Trophoblast cell (in vitro differentiated cells and primary cell): ENCODE data around the gene ARL8B.

Source experiments
- DNase-seq, 2 donors: peaks; one replicate each; pipeline ENCODE4 v3.0.0-alpha.2; 2016
- H2AFZ ChIP-seq: 2 replicates; pipeline ENCODE4 v1.6.1; 2013; ENCODE audit warnings: low read length, moderate library complexity, mild to moderate bottlenecking; ENCODE audit not compliant: insufficient read depth, poor library complexity
- H2AK5ac ChIP-seq: 2 replicates; pipeline ENCODE4 v1.6.1; 2013; ENCODE audit warnings: mild to moderate bottlenecking, low read length
- H2BK120ac ChIP-seq: 2 replicates; pipeline ENCODE4 v1.6.1; 2013; ENCODE audit warnings: low read length, mild to moderate bottlenecking, moderate library complexity; ENCODE audit not compliant: insufficient read depth, poor library complexity
- H2BK12ac ChIP-seq: 2 replicates; pipeline ENCODE4 v1.6.1; 2013; ENCODE audit warnings: mild to moderate bottlenecking, low read length, moderate library complexity
- H2BK5ac ChIP-seq: 2 replicates; pipeline ENCODE4 v1.6.1; 2013; ENCODE audit warnings: low read length, low read depth, moderate library complexity, mild to moderate bottlenecking; ENCODE audit not compliant: poor library complexity
- H3K14ac ChIP-seq: 2 replicates; pipeline ENCODE4 v1.6.1; 2013; ENCODE audit warnings: mild to moderate bottlenecking, low read length
- H3K18ac ChIP-seq: 2 replicates; pipeline ENCODE4 v1.6.1; 2013; ENCODE audit warnings: mild to moderate bottlenecking, low read length
- H3K23ac ChIP-seq: 2 replicates; pipeline ENCODE4 v1.6.1; 2013; ENCODE audit warnings: low read length
- H3K27ac ChIP-seq: 2 replicates; pipeline ENCODE4 v1.5.1; 2013; ENCODE audit warnings: low read depth, mild to moderate bottlenecking, inconsistent platforms, low read length, moderate library complexity
- H3K27me3 ChIP-seq: 2 replicates; pipeline ENCODE4 v1.6.1; 2013; ENCODE audit warnings: inconsistent platforms, mild to moderate bottlenecking, low read length, moderate library complexity; ENCODE audit not compliant: insufficient read depth
- H3K36me3 ChIP-seq, 2 experiments: 1 replicate in 1 of 2; 2 replicates in 1 of 2; pipeline ENCODE4 v1.6.1; 2013; ENCODE audit warnings: low read length in 2 of 2, mild to moderate bottlenecking in 2 of 2, moderate library complexity in 1 of 2; ENCODE audit not compliant: insufficient read depth in 2 of 2, control insufficient read depth in 1 of 2
- H3K4ac ChIP-seq: 2 replicates; pipeline ENCODE4 v1.6.1; 2013; ENCODE audit warnings: low read depth, mild to moderate bottlenecking, low read length, moderate library complexity
- H3K4me1 ChIP-seq, 2 experiments: 1 replicate in 1 of 2; 2 replicates in 1 of 2; pipeline ENCODE4 v1.6.1; 2013; ENCODE audit warnings: low read length in 2 of 2, mild to moderate bottlenecking in 2 of 2, moderate library complexity in 1 of 2; ENCODE audit not compliant: insufficient read depth in 2 of 2, control insufficient read depth in 1 of 2
- H3K4me2 ChIP-seq: 2 replicates; pipeline ENCODE4 v1.6.1; 2013; ENCODE audit warnings: inconsistent platforms, mild to moderate bottlenecking, low read length, moderate library complexity
- H3K4me3 ChIP-seq: 2 replicates; pipeline ENCODE4 v1.5.1; 2013; ENCODE audit warnings: mild to moderate bottlenecking, low read depth, low read length, inconsistent platforms
- H3K79me1 ChIP-seq: one replicate; pipeline ENCODE4 v1.6.1; 2013; ENCODE audit warnings: low read length
- H3K79me2 ChIP-seq: 2 replicates; pipeline ENCODE4 v1.6.1; 2013; ENCODE audit warnings: low read length, mild to moderate bottlenecking; ENCODE audit not compliant: control insufficient read depth, insufficient read depth, poor library complexity
- H3K9ac ChIP-seq: 2 replicates; pipeline ENCODE4 v1.6.1; 2013; ENCODE audit warnings: mild to moderate bottlenecking, low read length
- H3K9me3 ChIP-seq: 2 replicates; pipeline ENCODE4 v1.6.1; 2013; ENCODE audit warnings: low read depth, mild to moderate bottlenecking, control low read depth, inconsistent platforms, low read length; ENCODE audit not compliant: insufficient read depth
- H4K12ac ChIP-seq: 2 replicates; pipeline ENCODE4 v1.6.1; 2013; ENCODE audit warnings: low read depth, mild to moderate bottlenecking, low read length, moderate library complexity
- H4K8ac ChIP-seq: 2 replicates; pipeline ENCODE4 v1.6.1; 2013; ENCODE audit warnings: low read depth, mild to moderate bottlenecking, low read length, moderate library complexity
- H4K91ac ChIP-seq: one replicate; pipeline ENCODE4 v1.6.1; 2013; ENCODE audit warnings: low read depth, mild to moderate bottlenecking, low read length, moderate library complexity
- WGBS: extraction: QIAGEN DNeasy Blood & Tissue Kit; methylation state at CpG from one replicate; pipeline ENCODE4 v1.1.7; 2013; ENCODE audit warnings: missing lambda C conversion rate; ENCODE audit not compliant: insufficient read length, insufficient coverage; ENCODE audit errors: extremely low coverage; 5-methylcytosine and 5-hydroxymethylcytosine counted together

The ARL8B gene

GRCh38 chr3:5115506-5116162, 6.5 kb upstream of the ARL8B start:
- Histone ChIP-seq H3K4me2 (no peak overlapping the region), H3K18ac (no peak overlapping the region), H2BK12ac (no peak overlapping the region), H3K79me1 (no peaks in the 10 kb centered on the region), H3K14ac (no peak overlapping the region), H4K8ac (no peak overlapping the region), H3K27ac (no peak overlapping the region), H2BK120ac (no peak overlapping the region), H2AK5ac (no peak overlapping the region), H3K79me2 (no peaks in the 10 kb centered on the region), H3K4ac (no peak overlapping the region), H3K27me3 (no peaks in the 10 kb centered on the region), H4K91ac (no peak overlapping the region), H3K9ac (no peak overlapping the region), H3K4me1 (no peaks in the 10 kb centered on the region), H3K23ac (no peak overlapping the region), H2AFZ (no peak overlapping the region), H4K12ac (no peak overlapping the region), H3K4me3 (no peak overlapping the region), H3K9me3 (no peaks in the 10 kb centered on the region), H2BK5ac (no peak overlapping the region), H3K36me3 (no peaks in the 10 kb centered on the region)
- WGBS, result no CpG with 5 or more reads among the region's 6 CpGs
- peak in 1 of 2 donors; percentile 52 for DNase-seq

- Histone ChIP-seq H3K27me3 (no peaks in the 10 kb centered on the region), H3K4me1 (no peaks in the 10 kb centered on the region), H3K9ac (no peak overlapping the region), H3K18ac (no peak overlapping the region), H4K8ac (no peak overlapping the region), H3K14ac (no peak overlapping the region), H4K91ac (no peak overlapping the region), H3K4ac (no peak overlapping the region), H3K79me1 (no peaks in the 10 kb centered on the region), H2BK5ac (no peak overlapping the region), H2AK5ac (no peak overlapping the region), H3K9me3 (no peaks in the 10 kb centered on the region), H3K36me3 (no peaks in the 10 kb centered on the region), H3K4me3 (no peak overlapping the region), H3K4me2 (no peak overlapping the region), H2BK12ac (no peak overlapping the region), H3K27ac (no peak overlapping the region), H3K79me2 (no peaks in the 10 kb centered on the region), H2BK120ac (no peak overlapping the region), H3K23ac (no peak overlapping the region), H2AFZ (no peak overlapping the region), H4K12ac (no peak overlapping the region)
- DNase-seq, result no peak
- no CpG with 5 or more reads among the region's 3 CpGs for WGBS
Measured at GRCh38 chr3:5116538-5116937, 5.6 kb upstream of the ARL8B start.

GRCh38 chr3:5120446-5120845, 1.6 kb upstream of the ARL8B start:
- H3K4me1 ChIP-seq, result no peaks in the 10 kb centered on the region
- H3K14ac ChIP-seq, result no peak overlapping the region
- H3K9me3 ChIP-seq, result no peaks in the 10 kb centered on the region
- H2BK120ac ChIP-seq, result no peak overlapping the region
- no peak overlapping the region for H2AFZ ChIP-seq
- no peak overlapping the region for H2AK5ac ChIP-seq
- H3K79me2 ChIP-seq, result peaks cover 14% of the 10 kb centered on the region
- H3K27me3 ChIP-seq, result no peaks in the 10 kb centered on the region
- no peak overlapping the region for H3K4ac ChIP-seq
- no peaks in the 10 kb centered on the region for H3K36me3 ChIP-seq
- no peak overlapping the region for H2BK5ac ChIP-seq
- H4K91ac ChIP-seq, result no peak overlapping the region
- H3K4me3 ChIP-seq, result no peak overlapping the region
- H3K23ac ChIP-seq, result no peak overlapping the region
- no peak overlapping the region for H3K9ac ChIP-seq
- peaks cover 7% of the 10 kb centered on the region for H3K79me1 ChIP-seq
- no peak overlapping the region for H3K4me2 ChIP-seq
- H2BK12ac ChIP-seq, result no peak overlapping the region
- peak; percentile 51 to 84 for DNase-seq
- no peak overlapping the region for H4K12ac ChIP-seq
- no peak overlapping the region for H3K18ac ChIP-seq
- WGBS, result no CpG with 5 or more reads among the region's 3 CpGs
- no peak overlapping the region for H4K8ac ChIP-seq
- H3K27ac ChIP-seq, result no peak overlapping the region

- Histone ChIP-seq H3K4me2 (peak overlapping the region; percentile 63), H3K4me1 (no peaks in the 10 kb centered on the region), H3K27me3 (no peaks in the 10 kb centered on the region), H4K8ac (peak overlapping the region; percentile 99), H4K91ac (peak overlapping the region; percentile 93), H3K14ac (peak overlapping the region; percentile 97), H3K36me3 (no peaks in the 10 kb centered on the region), H3K9ac (peak overlapping the region; percentile 94), H3K23ac (no peak overlapping the region), H3K4ac (peak overlapping the region; percentile 100), H2BK12ac (peak overlapping the region; percentile 35), H3K79me2 (peaks cover 14% of the 10 kb centered on the region), H3K9me3 (no peaks in the 10 kb centered on the region), H2AFZ (peak overlapping the region; percentile 85), H2BK120ac (peak overlapping the region; percentile 85), H3K18ac (peak overlapping the region; percentile 99), H3K27ac (peak overlapping the region; percentile 73), H4K12ac (peak overlapping the region; percentile 92), H2BK5ac (peak overlapping the region; percentile 90), H2AK5ac (peak overlapping the region; percentile 89), H3K4me3 (peak overlapping the region; percentile 98), H3K79me1 (peaks cover 7% of the 10 kb centered on the region)
- DNase-seq, result peak; percentile 84 to 96
- WGBS, result 100% methylated on average over 3 of the region's 31 CpGs
Measured at GRCh38 chr3:5122741-5123706, 932 bp downstream of the ARL8B start.
